ENCODE measurements around the gene PCDHB13.
"Not testable (repeated sequence)": the region's sequence is repeated elsewhere in the genome, so short reads cannot be mapped to it uniquely, and the experiment has no call there.

GRCh38 chr5:141179876-141180275, 33.8 kb upstream of the PCDHB13 start:
- not testable (repeated sequence) for TF ChIP-seq CTCF (conservative IDR thresholded peaks at IDR 0.05 in 1 of 2, IDR thresholded peaks at IDR 0.05 in 1 of 2; ENCODE audit: extremely low read depth in 1 of 2, insufficient read depth in 1 of 2, low read depth in 1 of 2, low read length in 2 of 2); EZH2 (IDR thresholded peaks at IDR 0.05; ENCODE audit: borderline replicate concordance, low read length)
